ENCODE data around the gene GOLGA8R. TPM values are rescaled to one million over a fixed set of nuclear protein-coding genes. Genes with fewer than 3 reads are reported as not detected.
"Not testable (repeated sequence)": the region's sequence is repeated elsewhere in the genome, so short reads cannot be mapped to it uniquely, and the experiment has no call there.

Gene GOLGA8R
- total RNA-seq, 2 donors from 2014 or later, result 2.3 to 5.2 TPM

DNA sequence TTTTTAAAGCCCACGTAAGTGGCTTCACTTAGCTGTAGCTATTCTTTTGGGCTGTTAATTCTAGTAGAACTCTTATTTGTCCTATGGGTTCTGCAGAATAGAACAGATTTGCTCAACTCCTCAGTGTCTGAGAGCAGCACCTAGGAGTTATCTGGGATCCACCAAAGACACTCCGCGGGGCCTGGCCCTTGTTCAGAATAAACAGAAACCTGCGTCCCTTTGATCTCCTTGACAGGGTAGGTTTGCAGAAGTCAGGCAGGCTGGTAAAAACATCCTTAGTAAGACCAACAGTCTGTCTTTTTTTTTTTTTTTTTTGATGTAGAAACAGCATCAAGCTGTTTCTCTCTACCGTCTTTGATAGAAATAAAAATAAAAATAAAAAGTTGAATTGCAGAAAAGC lies 52.7 kb downstream of the GOLGA8R start:
- intact Hi-C loops (cut with DNase I); DNase-seq: not testable (repeated sequence)
- peak in 1 of 2 donors; percentile 56 for ATAC-seq

DNA sequence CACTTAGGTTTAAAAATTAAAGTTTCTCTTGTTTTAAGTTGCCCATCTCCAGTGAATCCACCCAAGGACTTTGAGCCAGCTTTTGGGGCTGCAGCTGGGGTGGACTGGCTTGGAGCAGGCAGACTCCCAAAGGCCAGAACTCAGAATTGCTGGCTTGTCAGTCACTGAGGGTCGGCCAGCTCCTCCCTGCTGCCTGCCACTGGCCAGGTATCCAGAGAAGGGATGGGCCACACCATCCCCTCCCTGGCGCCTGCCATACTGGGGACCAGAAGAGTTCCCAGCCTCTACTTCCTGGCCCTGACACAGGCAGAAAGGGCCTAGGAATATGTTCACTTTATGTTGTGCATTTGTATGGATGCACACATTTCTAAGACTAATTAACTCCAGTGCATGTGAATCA lies 53.1 kb downstream of the GOLGA8R start:
- DNase-seq; intact Hi-C loops (cut with DNase I); ATAC-seq: not testable (repeated sequence)

- ATAC-seq; intact Hi-C loops (cut with DNase I); DNase-seq: not testable (repeated sequence)
Observed at GRCh38 chr15:30355043-30355442, 59.0 kb downstream of the GOLGA8R start.

Other genes starting within 250 kb of the GOLGA8R start
- gene CHRFAM7A, start 20.7 kb downstream of the GOLGA8R start, total RNA-seq, result 1 to 10 TPM; 1.8 to 2.8 TPM
- gene GOLGA8Q, start 137.8 kb upstream of the GOLGA8R start, total RNA-seq, result 1 to 10 TPM in 1 of 2 donors, not detected in 1; 1.1 TPM
- gene GOLGA8H, start 189.8 kb upstream of the GOLGA8R start, total RNA-seq, result under 1 TPM in 1 of 2 donors, not detected in 1; 0.18 TPM